ENCODE data around the gene ERBB2.

GRCh38 chr17:39677542-39678339 is 22.1 kb upstream of the ERBB2 start:
- TF ChIP-seq CTCF (IDR thresholded peaks at IDR 0.05) (no peak), POLR2AphosphoS5 (IDR thresholded peaks at IDR 0.05) (no peak), POLR2A (IDR thresholded peaks at IDR 0.05) (no peak)
